ENCODE data around the gene KAZALD1.

DNA sequence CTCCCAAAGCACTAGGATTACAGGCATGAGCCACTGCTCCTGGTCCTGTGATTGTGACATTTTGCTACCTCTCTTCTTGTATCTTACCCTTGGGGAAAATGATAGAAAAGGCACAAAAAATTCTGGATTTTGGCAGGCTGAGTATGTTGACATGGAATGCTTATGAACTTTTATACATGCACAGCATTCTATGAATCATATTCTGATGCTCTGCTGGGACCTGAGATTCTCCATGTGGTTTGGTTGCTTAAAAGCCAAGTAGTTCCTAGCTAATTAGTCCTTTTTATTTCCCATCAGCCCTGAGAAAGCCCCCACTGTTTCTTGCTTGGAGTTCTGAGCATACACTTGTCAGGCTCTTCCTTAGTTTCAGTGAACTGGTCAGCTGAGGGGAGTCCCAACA, 8.3 kb upstream of the KAZALD1 start:
- TF ChIP-seq POLR2A (IDR thresholded peaks at IDR 0.05) (no peak), CTCF (IDR thresholded peaks at IDR 0.05) (no peak)
